Measurements from ENCODE around the gene UFD1. TPM values are rescaled to one million over a fixed set of nuclear protein-coding genes. Genes with fewer than 3 reads are reported as not detected.

UFD1 gene
- total RNA-seq, 1 experiment from 2014 or later = 57.9 TPM

GRCh38 chr22:19434401-19434800 is 44.6 kb downstream of the UFD1 start:
- DNase-seq (ENCODE audit: low spot score) (no peak), ATAC-seq (no peak)
- Mint-ChIP-seq H3K36me3 (peaks cover 9% of the 10 kb centered on the region), H3K4me1 (peaks cover 19% of the 10 kb centered on the region), H3K27ac (no peak overlapping the region), H3K4me3 (no peak overlapping the region), H3K27me3 (ENCODE audit: low read depth) (no peaks in the 10 kb centered on the region), H3K9me3 (no peaks in the 10 kb centered on the region)
- CTCF ChIA-PET = no interaction called here
- TF ChIP-seq, protein P1, sequence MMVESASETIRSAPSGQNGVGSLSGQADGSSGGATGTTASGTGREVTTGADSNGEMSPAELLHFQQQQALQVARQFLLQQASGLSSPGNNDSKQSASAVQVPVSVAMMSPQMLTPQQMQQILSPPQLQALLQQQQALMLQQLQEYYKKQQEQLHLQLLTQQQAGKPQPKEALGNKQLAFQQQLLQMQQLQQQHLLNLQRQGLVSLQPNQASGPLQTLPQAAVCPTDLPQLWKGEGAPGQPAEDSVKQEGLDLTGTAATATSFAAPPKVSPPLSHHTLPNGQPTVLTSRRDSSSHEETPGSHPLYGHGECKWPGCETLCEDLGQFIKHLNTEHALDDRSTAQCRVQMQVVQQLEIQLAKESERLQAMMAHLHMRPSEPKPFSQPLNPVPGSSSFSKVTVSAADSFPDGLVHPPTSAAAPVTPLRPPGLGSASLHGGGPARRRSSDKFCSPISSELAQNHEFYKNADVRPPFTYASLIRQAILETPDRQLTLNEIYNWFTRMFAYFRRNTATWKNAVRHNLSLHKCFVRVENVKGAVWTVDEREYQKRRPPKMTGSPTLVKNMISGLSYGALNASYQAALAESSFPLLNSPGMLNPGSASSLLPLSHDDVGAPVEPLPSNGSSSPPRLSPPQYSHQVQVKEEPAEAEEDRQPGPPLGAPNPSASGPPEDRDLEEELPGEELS (CRISPR knock-in tag; IDR thresholded peaks at IDR 0.05) = no peak
- TF ChIP-seq IRF1 (CRISPR knock-in tag; IDR thresholded peaks at IDR 0.05) (no peak), ZNF138 (CRISPR knock-in tag; conservative IDR thresholded peaks at IDR 0.05) (no peak), TCF7 (CRISPR knock-in tag; IDR thresholded peaks at IDR 0.05; ENCODE audit: low read depth) (no peak), SP1 (CRISPR knock-in tag; conservative IDR thresholded peaks at IDR 0.05) (no peak), HMGXB4 (CRISPR knock-in tag; IDR thresholded peaks at IDR 0.05) (no peak), ATF1 (CRISPR knock-in tag; IDR thresholded peaks at IDR 0.05) (no peak), CREM (CRISPR knock-in tag; IDR thresholded peaks at IDR 0.05) (no peak), ZNF423 (CRISPR knock-in tag; IDR thresholded peaks at IDR 0.05) (no peak), MXD4 (CRISPR knock-in tag; IDR thresholded peaks at IDR 0.05; ENCODE audit: borderline replicate concordance) (no peak), OVOL2 (CRISPR knock-in tag; IDR thresholded peaks at IDR 0.05; ENCODE audit: borderline replicate concordance) (no peak), MLX (CRISPR knock-in tag; IDR thresholded peaks at IDR 0.05) (no peak)
- TF ChIP-seq, protein P2, sequence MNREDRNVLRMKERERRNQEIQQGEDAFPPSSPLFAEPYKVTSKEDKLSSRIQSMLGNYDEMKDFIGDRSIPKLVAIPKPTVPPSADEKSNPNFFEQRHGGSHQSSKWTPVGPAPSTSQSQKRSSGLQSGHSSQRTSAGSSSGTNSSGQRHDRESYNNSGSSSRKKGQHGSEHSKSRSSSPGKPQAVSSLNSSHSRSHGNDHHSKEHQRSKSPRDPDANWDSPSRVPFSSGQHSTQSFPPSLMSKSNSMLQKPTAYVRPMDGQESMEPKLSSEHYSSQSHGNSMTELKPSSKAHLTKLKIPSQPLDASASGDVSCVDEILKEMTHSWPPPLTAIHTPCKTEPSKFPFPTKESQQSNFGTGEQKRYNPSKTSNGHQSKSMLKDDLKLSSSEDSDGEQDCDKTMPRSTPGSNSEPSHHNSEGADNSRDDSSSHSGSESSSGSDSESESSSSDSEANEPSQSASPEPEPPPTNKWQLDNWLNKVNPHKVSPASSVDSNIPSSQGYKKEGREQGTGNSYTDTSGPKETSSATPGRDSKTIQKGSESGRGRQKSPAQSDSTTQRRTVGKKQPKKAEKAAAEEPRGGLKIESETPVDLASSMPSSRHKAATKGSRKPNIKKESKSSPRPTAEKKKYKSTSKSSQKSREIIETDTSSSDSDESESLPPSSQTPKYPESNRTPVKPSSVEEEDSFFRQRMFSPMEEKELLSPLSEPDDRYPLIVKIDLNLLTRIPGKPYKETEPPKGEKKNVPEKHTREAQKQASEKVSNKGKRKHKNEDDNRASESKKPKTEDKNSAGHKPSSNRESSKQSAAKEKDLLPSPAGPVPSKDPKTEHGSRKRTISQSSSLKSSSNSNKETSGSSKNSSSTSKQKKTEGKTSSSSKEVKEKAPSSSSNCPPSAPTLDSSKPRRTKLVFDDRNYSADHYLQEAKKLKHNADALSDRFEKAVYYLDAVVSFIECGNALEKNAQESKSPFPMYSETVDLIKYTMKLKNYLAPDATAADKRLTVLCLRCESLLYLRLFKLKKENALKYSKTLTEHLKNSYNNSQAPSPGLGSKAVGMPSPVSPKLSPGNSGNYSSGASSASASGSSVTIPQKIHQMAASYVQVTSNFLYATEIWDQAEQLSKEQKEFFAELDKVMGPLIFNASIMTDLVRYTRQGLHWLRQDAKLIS (CRISPR knock-in tag; IDR thresholded peaks at IDR 0.05; ENCODE audit: borderline replicate concordance) = no peak
- TF ChIP-seq, protein P3, sequence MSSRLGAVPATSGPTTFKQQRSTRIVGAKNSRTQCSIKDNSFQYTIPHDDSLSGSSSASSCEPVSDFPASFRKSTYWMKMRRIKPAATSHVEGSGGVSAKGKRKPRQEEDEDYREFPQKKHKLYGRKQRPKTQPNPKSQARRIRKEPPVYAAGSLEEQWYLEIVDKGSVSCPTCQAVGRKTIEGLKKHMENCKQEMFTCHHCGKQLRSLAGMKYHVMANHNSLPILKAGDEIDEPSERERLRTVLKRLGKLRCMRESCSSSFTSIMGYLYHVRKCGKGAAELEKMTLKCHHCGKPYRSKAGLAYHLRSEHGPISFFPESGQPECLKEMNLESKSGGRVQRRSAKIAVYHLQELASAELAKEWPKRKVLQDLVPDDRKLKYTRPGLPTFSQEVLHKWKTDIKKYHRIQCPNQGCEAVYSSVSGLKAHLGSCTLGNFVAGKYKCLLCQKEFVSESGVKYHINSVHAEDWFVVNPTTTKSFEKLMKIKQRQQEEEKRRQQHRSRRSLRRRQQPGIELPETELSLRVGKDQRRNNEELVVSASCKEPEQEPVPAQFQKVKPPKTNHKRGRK (CRISPR knock-in tag; IDR thresholded peaks at IDR 0.05; ENCODE audit: borderline replicate concordance) = no peak
- TF ChIP-seq, protein P4, sequence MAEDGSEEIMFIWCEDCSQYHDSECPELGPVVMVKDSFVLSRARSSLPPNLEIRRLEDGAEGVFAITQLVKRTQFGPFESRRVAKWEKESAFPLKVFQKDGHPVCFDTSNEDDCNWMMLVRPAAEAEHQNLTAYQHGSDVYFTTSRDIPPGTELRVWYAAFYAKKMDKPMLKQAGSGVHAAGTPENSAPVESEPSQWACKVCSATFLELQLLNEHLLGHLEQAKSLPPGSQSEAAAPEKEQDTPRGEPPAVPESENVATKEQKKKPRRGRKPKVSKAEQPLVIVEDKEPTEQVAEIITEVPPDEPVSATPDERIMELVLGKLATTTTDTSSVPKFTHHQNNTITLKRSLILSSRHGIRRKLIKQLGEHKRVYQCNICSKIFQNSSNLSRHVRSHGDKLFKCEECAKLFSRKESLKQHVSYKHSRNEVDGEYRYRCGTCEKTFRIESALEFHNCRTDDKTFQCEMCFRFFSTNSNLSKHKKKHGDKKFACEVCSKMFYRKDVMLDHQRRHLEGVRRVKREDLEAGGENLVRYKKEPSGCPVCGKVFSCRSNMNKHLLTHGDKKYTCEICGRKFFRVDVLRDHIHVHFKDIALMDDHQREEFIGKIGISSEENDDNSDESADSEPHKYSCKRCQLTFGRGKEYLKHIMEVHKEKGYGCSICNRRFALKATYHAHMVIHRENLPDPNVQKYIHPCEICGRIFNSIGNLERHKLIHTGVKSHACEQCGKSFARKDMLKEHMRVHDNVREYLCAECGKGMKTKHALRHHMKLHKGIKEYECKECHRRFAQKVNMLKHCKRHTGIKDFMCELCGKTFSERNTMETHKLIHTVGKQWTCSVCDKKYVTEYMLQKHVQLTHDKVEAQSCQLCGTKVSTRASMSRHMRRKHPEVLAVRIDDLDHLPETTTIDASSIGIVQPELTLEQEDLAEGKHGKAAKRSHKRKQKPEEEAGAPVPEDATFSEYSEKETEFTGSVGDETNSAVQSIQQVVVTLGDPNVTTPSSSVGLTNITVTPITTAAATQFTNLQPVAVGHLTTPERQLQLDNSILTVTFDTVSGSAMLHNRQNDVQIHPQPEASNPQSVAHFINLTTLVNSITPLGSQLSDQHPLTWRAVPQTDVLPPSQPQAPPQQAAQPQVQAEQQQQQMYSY (CRISPR knock-in tag; IDR thresholded peaks at IDR 0.05) = no peak
- POLR2A ChIA-PET = no interaction called here
